GM12878 (cell line): ENCODE results near the gene HPD. TPM values are rescaled to one million over a fixed set of nuclear protein-coding genes. Genes with fewer than 3 reads are reported as not detected.

ENCODE experiments used
- ATAC-seq: fragments of 200-7000 bp; cut with Tn5 transposase; 3 replicates; pipeline ENCODE4 v1.9.1; 2020; ENCODE audit warnings: mild to moderate bottlenecking, moderate library complexity
- BruUV-seq: library from RNA; stranded (reverse); fragments of 400-500 nt; replicated peaks from 2 replicates; lab custom pipeline; 2021; lab: Mats Ljungman, UMichigan
- CTCF ChIA-PET: fragments of 300-600 bp; sonication (Branson Sonifier 250); formaldehyde crosslinking; extraction: SDS; loops from one replicate; lab custom pipeline; 2021; ENCODE audit warnings: inconsistent platforms; lab: Yijun Ruan, JAX
- POLR2A ChIA-PET: fragments of 350-600 bp; formaldehyde crosslinking; extraction: SDS; loops from one replicate; lab custom pipeline; 2021; ENCODE audit warnings: inconsistent platforms; lab: Charles Lee
- RAD21 ChIA-PET: fragments of 300-600 bp; sonication (Branson Sonifier 250); formaldehyde crosslinking; loops from one replicate; lab custom pipeline; 2023; ENCODE audit warnings: antibody characterized with exemption; ENCODE audit not compliant: unreplicated experiment; lab: Charles Lee
- SMC1A ChIA-PET: fragments of 300-600 bp; sonication (Branson Sonifier 250); formaldehyde crosslinking; loops from one replicate; lab custom pipeline; 2023; ENCODE audit not compliant: unreplicated experiment, uncharacterized antibody; lab: Charles Lee
- DNase-seq: peaks from one replicate; pipeline ENCODE4 v3.0.0-alpha.2; 2011; ENCODE audit warnings: low read depth, low spot score
- FAIRE-seq: peaks from 3 replicates; lab custom pipeline; 2011; peaks lifted over from hg19 to GRCh38; lab: Jason Lieb, UNC
- H2AFZ ChIP-seq: 2 replicates; pipeline ENCODE4 v1.6.0; 2011; ENCODE audit warnings: low read depth, low read length, control low read depth; ENCODE audit not compliant: control insufficient read depth
- H3K27ac ChIP-seq: 2 replicates; pipeline ENCODE4 v1.5.1; 2011; ENCODE audit warnings: control low read depth; ENCODE audit not compliant: control insufficient read depth, insufficient read depth
- H3K27me3 ChIP-seq, 2 experiments: replicated peaks in 1 of 2; 2 replicates each; pipeline versions ENCODE4 v1.6.0 to v1.6.1; 2011; ENCODE audit warnings: low read length in 1 of 2; ENCODE audit not compliant: control insufficient read depth in 2 of 2, insufficient read depth in 2 of 2
- H3K36me3 ChIP-seq, 2 experiments: 2 replicates each; pipeline ENCODE4 v1.5.1; 2011; ENCODE audit warnings: low read length in 1 of 2; ENCODE audit not compliant: control insufficient read depth in 2 of 2, insufficient read depth in 2 of 2
- H3K4me1 ChIP-seq: 2 replicates; pipeline ENCODE4 v1.6.1; 2011; ENCODE audit warnings: mild to moderate bottlenecking, low read length, moderate library complexity, mixed read lengths; ENCODE audit not compliant: control insufficient read depth, insufficient read depth
- H3K4me2 ChIP-seq: 2 replicates; pipeline ENCODE4 v1.6.0; 2011; ENCODE audit warnings: control low read depth; ENCODE audit not compliant: control insufficient read depth, insufficient read depth
- H3K4me3 ChIP-seq: fragments of 200-600 bp; sonication (generic); 2 replicates; pipeline ENCODE4 v1.5.1; 2016
- H3K79me2 ChIP-seq: 2 replicates; pipeline ENCODE4 v1.6.0; 2011; ENCODE audit warnings: low read length; ENCODE audit not compliant: control insufficient read depth, insufficient read depth
- H3K9ac ChIP-seq: 2 replicates; pipeline ENCODE4 v1.8.0; 2011; ENCODE audit warnings: low read length, control low read depth, mixed read lengths; ENCODE audit not compliant: control insufficient read depth, insufficient read depth
- H3K9me3 ChIP-seq: replicated peaks from 3 replicates; pipeline ENCODE4 v1.5.1; 2011; ENCODE audit warnings: mild to moderate bottlenecking, low read length; ENCODE audit not compliant: control insufficient read depth, insufficient read depth
- H4K20me1 ChIP-seq: 2 replicates; pipeline ENCODE4 v1.6.0; 2011; ENCODE audit not compliant: control insufficient read depth, insufficient read depth
- ASH2L ChIP-seq: fragments of 300-600, 200-600 bp; sonication (generic); IDR thresholded peaks from 2 replicates; pipeline ENCODE4 v1.6.1; 2017; ENCODE audit warnings: low read depth, mild to moderate bottlenecking, borderline replicate concordance
- BACH1 ChIP-seq: fragments of 450-650 bp; IDR thresholded peaks from 2 replicates; pipeline ENCODE4 v1.6.1; 2017; ENCODE audit warnings: mild to moderate bottlenecking, borderline replicate concordance
- BCL3 ChIP-seq: IDR thresholded peaks from 2 replicates; pipeline ENCODE4 v1.6.1; 2011; ENCODE audit warnings: borderline replicate concordance, low read depth, mild to moderate bottlenecking, moderate library complexity, low read length; ENCODE audit not compliant: insufficient read depth, poor library complexity, severe bottlenecking
- CHD2 ChIP-seq: IDR thresholded peaks from 2 replicates; pipeline ENCODE4 v1.6.1; 2011; ENCODE audit warnings: low read depth, low read length, improper control_type of control experiment, borderline replicate concordance
- JUND ChIP-seq: IDR thresholded peaks from 2 replicates; pipeline ENCODE4 v1.6.1; 2012; ENCODE audit warnings: low read depth, mild to moderate bottlenecking, low read length, improper control_type of control experiment, moderate library complexity
- KDM1A ChIP-seq: fragments of 200-600 bp; sonication (generic); IDR thresholded peaks from 2 replicates; pipeline ENCODE4 v1.6.1; 2016; ENCODE audit warnings: borderline replicate concordance
- KLF5 ChIP-seq: fragments of 450-650 bp; IDR thresholded peaks from 2 replicates; pipeline ENCODE4 v1.6.1; 2014; ENCODE audit warnings: mild to moderate bottlenecking; ENCODE audit not compliant: partially characterized antibody
- LARP7 ChIP-seq: fragments of 450-650 bp; IDR thresholded peaks from 2 replicates; pipeline ENCODE4 v1.6.1; 2017; ENCODE audit warnings: mild to moderate bottlenecking
- MEF2A ChIP-seq: IDR thresholded peaks from 2 replicates; pipeline ENCODE4 v1.6.1; 2011; ENCODE audit warnings: low read depth, mild to moderate bottlenecking, low read length, moderate library complexity; ENCODE audit not compliant: insufficient read depth
- MXI1 ChIP-seq: fragments of 150-350 bp; IDR thresholded peaks from 2 replicates; pipeline ENCODE4 v1.6.1; 2011; ENCODE audit warnings: low read depth, mild to moderate bottlenecking, inconsistent platforms, low read length, improper control_type of control experiment
- PML ChIP-seq: IDR thresholded peaks from 2 replicates; pipeline ENCODE4 v1.6.1; 2012; ENCODE audit warnings: low read length, inconsistent platforms
- RB1 ChIP-seq: fragments of 450-650 bp; formaldehyde crosslinking; IDR thresholded peaks from 2 replicates; pipeline ENCODE4 v1.6.1; 2017; ENCODE audit warnings: mild to moderate bottlenecking, borderline replicate concordance
- SREBF1 ChIP-seq: IDR thresholded peaks from 2 replicates; pipeline ENCODE4 v1.6.1; 2012; ENCODE audit warnings: mild to moderate bottlenecking, low read length
- SUZ12 ChIP-seq: fragments of 200-600 bp; sonication (generic); IDR thresholded peaks from one replicate; pipeline ENCODE4 v1.6.1; 2018; ENCODE audit warnings: antibody characterized with exemption, mild to moderate bottlenecking; ENCODE audit not compliant: unreplicated experiment
- TBL1XR1 ChIP-seq: IDR thresholded peaks from 2 replicates; pipeline ENCODE4 v1.6.1; 2012; ENCODE audit warnings: low read depth, low read length, improper control_type of control experiment
- USF1 ChIP-seq: IDR thresholded peaks from 2 replicates; pipeline ENCODE4 v1.6.1; 2011; ENCODE audit warnings: borderline replicate concordance, low read depth, mild to moderate bottlenecking, moderate library complexity, mixed read lengths, low read length; ENCODE audit not compliant: insufficient read depth; ENCODE audit errors: extremely low read length
- WRNIP1 ChIP-seq: IDR thresholded peaks from 2 replicates; pipeline ENCODE4 v1.6.1; 2011; ENCODE audit warnings: low read depth, low read length, improper control_type of control experiment, borderline replicate concordance
- ZNF207 ChIP-seq: fragments of 450-650 bp; IDR thresholded peaks from 2 replicates; pipeline ENCODE4 v1.6.1; 2014; ENCODE audit warnings: antibody characterized with exemption, mild to moderate bottlenecking, borderline replicate concordance
- ZNF217 ChIP-seq: fragments of 450-650 bp; IDR thresholded peaks from 2 replicates; pipeline ENCODE4 v1.6.1; 2017; ENCODE audit warnings: antibody characterized with exemption, mild to moderate bottlenecking
- ZSCAN29 ChIP-seq: fragments of 450-650 bp; IDR thresholded peaks from 2 replicates; pipeline ENCODE4 v1.6.1; 2017; ENCODE audit warnings: mild to moderate bottlenecking, moderate library complexity
- WGBS: methylation state at CpG from one replicate; pipeline ENCODE4 v1.1.6; 2016; ENCODE audit warnings: low lambda C conversion rate; ENCODE audit not compliant: insufficient replicate concordance, insufficient coverage; ENCODE audit errors: missing lambda C conversion rate; 5-methylcytosine and 5-hydroxymethylcytosine counted together
- in situ Hi-C: fragments of 300-500 bp; cut with MboI; formaldehyde crosslinking; loops from 9 replicates; pipeline ENCODE4 v1.14.3; 2018; ENCODE audit warnings: mixed read lengths
- intact Hi-C: fragments of 100-400 bp; cut with micrococcal nuclease; formaldehyde crosslinking; loops from one replicate; pipeline ENCODE4 v1.14.2; 2022; ENCODE audit not compliant: unreplicated experiment
- polyA plus RNA-seq, 11 experiments: library from polyadenylated mRNA; depleted of rRNA in 4 of 11; unstranded in 6 of 11; stranded (reverse) in 5 of 11; fragments of >200 nt; fragmentation: Nextera tagmentation in 4 of 11; fragmentation: Illumina TruSeq in 1 of 11; extraction: Ambion mirVana in 4 of 11; extraction: Trizol in 1 of 11; gene quantifications; 1 replicate in 1 of 11; 2 replicates in 10 of 11; pipeline versions ENCODE4 v1.2.1 to v1.2.3, GENCODE V29; 2011 to 2016; ENCODE audit warnings: inconsistent platforms in 2 of 11, missing spikeins in 2 of 11, low read depth in 1 of 11
- total RNA-seq, 4 experiments: library from RNA; depleted of rRNA in 3 of 4; stranded (reverse); fragments of >200 nt in 3 of 4; fragmentation: Illumina TruSeq in 1 of 4; extraction: Trizol in 1 of 4; gene quantifications; 2 replicates each; pipeline versions ENCODE4 v1.2.1 to v1.2.3, GENCODE V29; 2013 to 2021

The HPD gene
- total and polyA plus RNA-seq, 10 of the 15 experiments (the other 5 are each of a cell fraction or from before 2014, with no cell fraction given) = 0.04 to 0.69 (median 0.28) TPM; not detected in 7

GRCh38 chr12:121794534-121795033, 64.1 kb downstream of the HPD start:
- WGBS = under 1% methylated on average over 13 of the region's 13 CpGs
- intact Hi-C loops = loop anchor here (1.0 kb wide), 4 partner anchors 18 to 97 kb away; partner anchors contain the start of gene PSMD9
- ATAC-seq = peak; percentile 5
- H3K4me2 ChIP-seq = peak overlapping the region; percentile 93
- BruUV-seq = no TSS peak
- H2AFZ ChIP-seq = peak overlapping the region; percentile 45
- H3K27ac ChIP-seq = peak overlapping the region; percentile 73
- peaks cover 10 to 15% of the 10 kb centered on the region in 2 experiments; a peak in 3 of 4 replicates for H3K36me3 ChIP-seq
- CTCF ChIA-PET = interaction anchor here (0.7 to 16.2 kb wide), 53 partner anchors 13 to 370 kb away, joined by 3 to 565 read pairs (median 4); partner anchors contain the start of genes CFAP251, ORAI1, PSMD9 and SETD1B
- in situ Hi-C loops = loop anchor here (5.0 kb wide), 2 partner anchors 93 to 102 kb away; partner anchors contain the start of gene PSMD9
- no peaks in the 10 kb centered on the region for H3K27me3 ChIP-seq
- FAIRE-seq = no peak
- H3K9ac ChIP-seq = peak overlapping the region; percentile 22; the same call in 1 of the 2 replicates
- peaks cover 56% of the 10 kb centered on the region for H3K79me2 ChIP-seq
- POLR2A ChIA-PET = interaction anchor here (0.6 to 7.9 kb wide), 13 partner anchors 10 to 108 kb away, joined by 3 to 155 read pairs (median 5); partner anchors contain the start of genes PSMD9, SETD1B and TMEM120B
- H3K9me3 ChIP-seq = no peaks in the 10 kb centered on the region
- RAD21 ChIA-PET = interaction anchor here (0.6 to 11.7 kb wide), 33 partner anchors 13 to 443 kb away, joined by 3 to 395 read pairs (median 5); partner anchors contain the start of genes ANAPC5, CFAP251, ORAI1 and PSMD9
- peaks cover 41% of the 10 kb centered on the region for H3K4me1 ChIP-seq
- SMC1A ChIA-PET = interaction anchor here (0.6 to 10.5 kb wide), 31 partner anchors 11 to 372 kb away, joined by 3 to 226 read pairs (median 5); partner anchors contain the start of genes CFAP251, PSMD9, SETD1B and TMEM120B
- H4K20me1 ChIP-seq = no peaks in the 10 kb centered on the region; the same call in 1 of the 2 replicates
- no peak for DNase-seq
- H3K4me3 ChIP-seq = peak overlapping the region; percentile 58; the same call in 1 of the 2 replicates
- TF ChIP-seq SREBF1 (0 out of 2 replicates have a peak, but pooled peaks have one; percentile 12), ZSCAN29 (no peak), PML (no peak), CHD2 (no peak), ZNF217 (no peak), WRNIP1 (0 out of 2 replicates have a peak, but pooled peaks have one; percentile 66), MEF2A (no peak), BACH1 (no peak), MXI1 (no peak), USF1 (no peak), ASH2L (no peak), SUZ12 (no peak), KLF5 (no peak), ZNF207 (0 out of 2 replicates have a peak, but pooled peaks have one; percentile 11), TBL1XR1 (no peak), BCL3 (no peak), JUND (no peak), KDM1A (no peak), RB1 (0 out of 2 replicates have a peak, but pooled peaks have one; percentile 59), LARP7 (no peak)
